Measurements from ENCODE around the gene CEP170.
"Not testable (repeated sequence)": the region's sequence is repeated elsewhere in the genome, so short reads cannot be mapped to it uniquely, and the experiment has no call there.

The CEP170 gene

GRCh38 chr1:243230914-243231313 lies 24.2 kb downstream of the CEP170 start:
- no peak for DNase-seq

GRCh38 chr1:243229526-243229925 lies 25.6 kb downstream of the CEP170 start:
- no peak for DNase-seq

- DNase-seq: no peak
Observed at GRCh38 chr1:243227622-243228021, 27.5 kb downstream of the CEP170 start.

GRCh38 chr1:243218059-243218458 lies 37.0 kb downstream of the CEP170 start:
- no peak for DNase-seq

- no peak for DNase-seq
Observed at GRCh38 chr1:243217349-243217748, 37.7 kb downstream of the CEP170 start.

- DNase-seq: no peak
Observed at GRCh38 chr1:243216741-243217140, 38.3 kb downstream of the CEP170 start.

GRCh38 chr1:243215276-243215875 lies 39.7 kb downstream of the CEP170 start:
- not testable (repeated sequence) for DNase-seq

- no peak for DNase-seq
Observed at GRCh38 chr1:243213045-243213787, 41.9 kb downstream of the CEP170 start.

GRCh38 chr1:243211984-243212383 lies 43.1 kb downstream of the CEP170 start:
- not testable (repeated sequence) for DNase-seq

- not testable (repeated sequence) for DNase-seq
Observed at GRCh38 chr1:243205026-243205501, 50.0 kb downstream of the CEP170 start.

- not testable (repeated sequence) for DNase-seq
Observed at GRCh38 chr1:243204336-243204735, 50.7 kb downstream of the CEP170 start.

GRCh38 chr1:243203196-243203595 lies 51.9 kb downstream of the CEP170 start:
- not testable (repeated sequence) for DNase-seq

- not testable (repeated sequence) for DNase-seq
Observed at GRCh38 chr1:243201316-243201715, 53.8 kb downstream of the CEP170 start.

GRCh38 chr1:243197524-243197923 lies 57.6 kb downstream of the CEP170 start:
- not testable (repeated sequence) for DNase-seq

GRCh38 chr1:243193330-243193729 lies 61.8 kb downstream of the CEP170 start:
- DNase-seq: not testable (repeated sequence)

GRCh38 chr1:243186201-243186995 lies 68.7 kb downstream of the CEP170 start:
- DNase-seq: not testable (repeated sequence)

GRCh38 chr1:243184787-243185186 lies 70.3 kb downstream of the CEP170 start:
- not testable (repeated sequence) for DNase-seq

GRCh38 chr1:243183661-243184060 lies 71.4 kb downstream of the CEP170 start:
- not testable (repeated sequence) for DNase-seq

- DNase-seq: not testable (repeated sequence)
Observed at GRCh38 chr1:243183176-243183575, 71.9 kb downstream of the CEP170 start.

GRCh38 chr1:243179720-243180119 lies 75.4 kb downstream of the CEP170 start:
- peak; percentile 0 for DNase-seq

- DNase-seq: not testable (repeated sequence)
Observed at GRCh38 chr1:243177792-243178191, 77.3 kb downstream of the CEP170 start.

GRCh38 chr1:243173758-243174369 lies 81.2 kb downstream of the CEP170 start:
- not testable (repeated sequence) for DNase-seq

GRCh38 chr1:243164911-243165310 lies 90.2 kb downstream of the CEP170 start:
- DNase-seq: not testable (repeated sequence)
